GM12878 (cell line): ENCODE results near the gene ARMC2. TPM values are rescaled to one million over a fixed set of nuclear protein-coding genes. Genes with fewer than 3 reads are reported as not detected.

Source experiments
- ATAC-seq: fragments of 200-7000 bp; cut with Tn5 transposase; 3 replicates; pipeline ENCODE4 v1.9.1; 2020; ENCODE audit warnings: mild to moderate bottlenecking, moderate library complexity
- BruUV-seq: library from RNA; stranded (reverse); fragments of 400-500 nt; replicated peaks from 2 replicates; lab custom pipeline; 2021; lab: Mats Ljungman, UMichigan
- CTCF ChIA-PET: fragments of 300-600 bp; sonication (Branson Sonifier 250); formaldehyde crosslinking; extraction: SDS; loops from one replicate; lab custom pipeline; 2021; ENCODE audit warnings: inconsistent platforms; lab: Yijun Ruan, JAX
- POLR2A ChIA-PET: fragments of 350-600 bp; formaldehyde crosslinking; extraction: SDS; loops from one replicate; lab custom pipeline; 2021; ENCODE audit warnings: inconsistent platforms; lab: Charles Lee
- RAD21 ChIA-PET: fragments of 300-600 bp; sonication (Branson Sonifier 250); formaldehyde crosslinking; loops from one replicate; lab custom pipeline; 2023; ENCODE audit warnings: antibody characterized with exemption; ENCODE audit not compliant: unreplicated experiment; lab: Charles Lee
- SMC1A ChIA-PET: fragments of 300-600 bp; sonication (Branson Sonifier 250); formaldehyde crosslinking; loops from one replicate; lab custom pipeline; 2023; ENCODE audit not compliant: unreplicated experiment, uncharacterized antibody; lab: Charles Lee
- DNase-seq: peaks from one replicate; pipeline ENCODE4 v3.0.0-alpha.2; 2011; ENCODE audit warnings: low read depth, low spot score
- FAIRE-seq: peaks from 3 replicates; lab custom pipeline; 2011; peaks lifted over from hg19 to GRCh38; lab: Jason Lieb, UNC
- H2AFZ ChIP-seq: 2 replicates; pipeline ENCODE4 v1.6.0; 2011; ENCODE audit warnings: low read depth, low read length, control low read depth; ENCODE audit not compliant: control insufficient read depth
- H3K27ac ChIP-seq: 2 replicates; pipeline ENCODE4 v1.5.1; 2011; ENCODE audit warnings: control low read depth; ENCODE audit not compliant: control insufficient read depth, insufficient read depth
- H3K27me3 ChIP-seq, 2 experiments: replicated peaks in 1 of 2; 2 replicates each; pipeline versions ENCODE4 v1.6.0 to v1.6.1; 2011; ENCODE audit warnings: low read length in 1 of 2; ENCODE audit not compliant: control insufficient read depth in 2 of 2, insufficient read depth in 2 of 2
- H3K36me3 ChIP-seq, 2 experiments: 2 replicates each; pipeline ENCODE4 v1.5.1; 2011; ENCODE audit warnings: low read length in 1 of 2; ENCODE audit not compliant: control insufficient read depth in 2 of 2, insufficient read depth in 2 of 2
- H3K4me1 ChIP-seq: 2 replicates; pipeline ENCODE4 v1.6.1; 2011; ENCODE audit warnings: mild to moderate bottlenecking, low read length, moderate library complexity, mixed read lengths; ENCODE audit not compliant: control insufficient read depth, insufficient read depth
- H3K4me2 ChIP-seq: 2 replicates; pipeline ENCODE4 v1.6.0; 2011; ENCODE audit warnings: control low read depth; ENCODE audit not compliant: control insufficient read depth, insufficient read depth
- H3K4me3 ChIP-seq: fragments of 200-600 bp; sonication (generic); 2 replicates; pipeline ENCODE4 v1.5.1; 2016
- H3K79me2 ChIP-seq: 2 replicates; pipeline ENCODE4 v1.6.0; 2011; ENCODE audit warnings: low read length; ENCODE audit not compliant: control insufficient read depth, insufficient read depth
- H3K9ac ChIP-seq: 2 replicates; pipeline ENCODE4 v1.8.0; 2011; ENCODE audit warnings: low read length, control low read depth, mixed read lengths; ENCODE audit not compliant: control insufficient read depth, insufficient read depth
- H3K9me3 ChIP-seq: replicated peaks from 3 replicates; pipeline ENCODE4 v1.5.1; 2011; ENCODE audit warnings: mild to moderate bottlenecking, low read length; ENCODE audit not compliant: control insufficient read depth, insufficient read depth
- H4K20me1 ChIP-seq: 2 replicates; pipeline ENCODE4 v1.6.0; 2011; ENCODE audit not compliant: control insufficient read depth, insufficient read depth
- BRCA1 ChIP-seq: IDR thresholded peaks from 2 replicates; pipeline ENCODE4 v1.6.1; 2011; ENCODE audit warnings: low read depth, low read length, improper control_type of control experiment
- CBFB ChIP-seq: IDR thresholded peaks from 2 replicates; pipeline ENCODE4 v1.6.1; 2016; ENCODE audit warnings: antibody characterized with exemption, low read depth
- E2F4 ChIP-seq: IDR thresholded peaks from 2 replicates; pipeline ENCODE4 v1.6.1; 2012; ENCODE audit warnings: low read depth, low read length, improper control_type of control experiment
- ELK1 ChIP-seq: IDR thresholded peaks from 2 replicates; pipeline ENCODE4 v1.6.1; 2012; ENCODE audit warnings: low read depth, low read length, improper control_type of control experiment
- EZH2 ChIP-seq: IDR thresholded peaks from 2 replicates; pipeline ENCODE4 v1.6.1; 2012; ENCODE audit warnings: low read depth, mild to moderate bottlenecking, control low read depth, inconsistent platforms, low read length, borderline replicate concordance; ENCODE audit not compliant: control insufficient read depth
- HCFC1 ChIP-seq: fragments of 150-350 bp; IDR thresholded peaks from 2 replicates; pipeline ENCODE4 v1.6.1; 2014; ENCODE audit warnings: low read length
- HDGF ChIP-seq: fragments of 450-650 bp; IDR thresholded peaks from 2 replicates; pipeline ENCODE4 v1.6.1; 2016; ENCODE audit warnings: antibody characterized with exemption
- IRF4 ChIP-seq: IDR thresholded peaks from 2 replicates; pipeline ENCODE4 v1.6.1; 2011; ENCODE audit warnings: low read depth, low read length
- MLLT1 ChIP-seq: fragments of 450-650 bp; IDR thresholded peaks from 2 replicates; pipeline ENCODE4 v1.6.1; 2016; ENCODE audit warnings: mild to moderate bottlenecking
- NR2F1 ChIP-seq: fragments of 450-650 bp; conservative IDR thresholded peaks from 2 replicates; pipeline ENCODE4 v1.6.1; 2017; ENCODE audit warnings: mild to moderate bottlenecking
- PBX3 ChIP-seq: IDR thresholded peaks from 2 replicates; pipeline ENCODE4 v1.6.1; 2011; ENCODE audit warnings: mild to moderate bottlenecking, low read depth, low read length, moderate library complexity; ENCODE audit not compliant: insufficient replicate concordance
- POU2F2 ChIP-seq: IDR thresholded peaks from 3 replicates; pipeline ENCODE4 v1.6.1; 2011; ENCODE audit warnings: low read depth, mild to moderate bottlenecking, low read length, borderline replicate concordance
- RELA ChIP-seq: fragments of 450-650 bp; IDR thresholded peaks from 2 replicates; pipeline ENCODE4 v1.8.0; 2014; ENCODE audit warnings: borderline replicate concordance; ENCODE audit not compliant: partially characterized antibody
- ZNF217 ChIP-seq: fragments of 450-650 bp; IDR thresholded peaks from 2 replicates; pipeline ENCODE4 v1.6.1; 2017; ENCODE audit warnings: antibody characterized with exemption, mild to moderate bottlenecking
- ZNF592 ChIP-seq: fragments of 450-650 bp; IDR thresholded peaks from 2 replicates; pipeline ENCODE4 v1.6.1; 2017; ENCODE audit warnings: mild to moderate bottlenecking, moderate library complexity
- WGBS: methylation state at CpG from one replicate; pipeline ENCODE4 v1.1.6; 2016; ENCODE audit warnings: low lambda C conversion rate; ENCODE audit not compliant: insufficient replicate concordance, insufficient coverage; ENCODE audit errors: missing lambda C conversion rate; 5-methylcytosine and 5-hydroxymethylcytosine counted together
- in situ Hi-C: fragments of 300-500 bp; cut with MboI; formaldehyde crosslinking; loops from 9 replicates; pipeline ENCODE4 v1.14.3; 2018; ENCODE audit warnings: mixed read lengths
- intact Hi-C: fragments of 100-400 bp; cut with micrococcal nuclease; formaldehyde crosslinking; loops from one replicate; pipeline ENCODE4 v1.14.2; 2022; ENCODE audit not compliant: unreplicated experiment
- polyA plus RNA-seq, 11 experiments: library from polyadenylated mRNA; depleted of rRNA in 4 of 11; unstranded in 6 of 11; stranded (reverse) in 5 of 11; fragments of >200 nt; fragmentation: Nextera tagmentation in 4 of 11; fragmentation: Illumina TruSeq in 1 of 11; extraction: Ambion mirVana in 4 of 11; extraction: Trizol in 1 of 11; gene quantifications; 1 replicate in 1 of 11; 2 replicates in 10 of 11; pipeline versions ENCODE4 v1.2.1 to v1.2.3, GENCODE V29; 2011 to 2016; ENCODE audit warnings: inconsistent platforms in 2 of 11, missing spikeins in 2 of 11, low read depth in 1 of 11
- total RNA-seq, 4 experiments: library from RNA; depleted of rRNA in 3 of 4; stranded (reverse); fragments of >200 nt in 3 of 4; fragmentation: Illumina TruSeq in 1 of 4; extraction: Trizol in 1 of 4; gene quantifications; 2 replicates each; pipeline versions ENCODE4 v1.2.1 to v1.2.3, GENCODE V29; 2013 to 2021

ARMC2 gene
- total and polyA plus RNA-seq, 10 of the 15 experiments (the other 5 are each of a cell fraction or from before 2014, with no cell fraction given): 0.06 to 0.33 (median 0.21) TPM; not detected in 5

GRCh38 chr6:108996208-108996607, 148.0 kb downstream of the ARMC2 start (continued):
- TF ChIP-seq ELK1: no peak

- ChIA-PET POLR2A (no interaction called here), RAD21 (no interaction called here), SMC1A (no interaction called here), CTCF (no interaction called here)
- no peak for FAIRE-seq
- WGBS: 94% methylated on average over 3 of the region's 3 CpGs
- no peak for DNase-seq
- Histone ChIP-seq H3K36me3 (no peaks in the 10 kb centered on the region), H3K9ac (no peak overlapping the region), H3K4me3 (no peak overlapping the region), H4K20me1 (no peaks in the 10 kb centered on the region), H3K27ac (no peak overlapping the region), H3K79me2 (no peaks in the 10 kb centered on the region), H3K9me3 (no peaks in the 10 kb centered on the region), H2AFZ (no peak overlapping the region), H3K4me2 (no peak overlapping the region), H3K27me3 (no peaks in the 10 kb centered on the region), H3K4me1 (no peaks in the 10 kb centered on the region)
- BruUV-seq: no TSS peak
- in situ Hi-C loops (no loop called here), intact Hi-C loops (no loop called here)
- ATAC-seq: no peak
- TF ChIP-seq E2F4 (no peak), ZNF217 (no peak), HCFC1 (no peak), MLLT1 (no peak), BRCA1 (no peak), CBFB (no peak), HDGF (no peak), RELA (no peak), PBX3 (no peak), EZH2 (no peak), NR2F1 (no peak), IRF4 (no peak), POU2F2 (no peak), ZNF592 (no peak)
Observed at GRCh38 chr6:108998485-108998884, 150.3 kb downstream of the ARMC2 start.
